Skin epidermis (tissue), 12 donors: ENCODE measurements around the gene COMMD10.

Experiments used
- H3K27ac ChIP-seq, 21 experiments: fragments of 200-600 bp; sonication (generic) in 11 of 21; one replicate each; pipeline ENCODE4 v1.5.0; 2020; ENCODE audit warnings: mild to moderate bottlenecking in 3 of 21, inconsistent platforms in 2 of 21, moderate library complexity in 2 of 21
- H3K4me3 ChIP-seq, 7 experiments: fragments of 200-600 bp; sonication (generic) in 2 of 7; one replicate each; pipeline ENCODE4 v1.5.0; 2020; ENCODE audit warnings: inconsistent platforms in 2 of 7, mild to moderate bottlenecking in 2 of 7, moderate library complexity in 1 of 7

COMMD10 gene

GRCh38 chr5:116176121-116176520 lies 91.3 kb downstream of the COMMD10 start:
- no peak overlapping the region for H3K27ac ChIP-seq
- H3K4me3 ChIP-seq: no peak overlapping the region

DNA sequence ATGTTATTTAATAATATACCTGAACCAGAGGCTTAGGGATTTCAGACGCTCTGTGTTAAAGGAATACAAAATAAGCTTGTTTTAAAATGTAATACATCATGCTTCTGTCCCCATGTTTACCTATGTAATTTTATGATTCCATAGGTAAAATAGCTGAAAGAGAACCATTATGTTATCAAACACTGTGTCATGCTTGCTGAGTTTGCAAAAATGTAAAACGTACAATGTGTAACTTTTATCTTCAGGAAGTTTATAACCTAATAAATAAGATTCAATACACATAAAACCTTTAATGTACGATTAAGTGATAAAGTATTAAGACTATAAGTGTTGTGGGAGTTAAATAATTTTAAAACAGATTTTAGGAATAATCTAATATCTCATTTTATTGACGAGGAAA lies 94.1 kb downstream of the COMMD10 start:
- no peak overlapping the region for H3K27ac ChIP-seq
- H3K4me3 ChIP-seq: no peak overlapping the region

DNA sequence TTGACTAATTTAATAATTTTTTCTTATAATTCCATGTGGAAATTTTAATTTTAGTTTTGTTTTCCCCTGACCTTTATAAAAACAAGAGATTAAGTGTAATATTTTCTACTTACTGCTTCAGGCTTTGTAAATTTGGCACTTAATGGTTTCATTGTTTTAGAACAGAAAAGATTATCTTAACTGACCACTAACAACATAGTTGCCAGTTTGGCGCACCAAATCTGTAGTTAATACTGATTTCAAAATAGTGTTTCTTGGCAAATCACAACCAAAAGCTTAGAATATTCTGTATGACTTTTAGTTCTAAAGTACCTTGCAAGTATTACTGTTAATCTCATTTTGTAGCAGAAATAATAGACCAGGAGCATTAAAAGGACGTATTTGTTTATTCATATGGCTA lies 124.3 kb downstream of the COMMD10 start:
- H3K27ac ChIP-seq: no peak overlapping the region
- H3K4me3 ChIP-seq: no peak overlapping the region

- Histone ChIP-seq H3K27ac (no peak overlapping the region), H3K4me3 (no peak overlapping the region)
These were observed 127.4 kb downstream of the COMMD10 start for GRCh38 chr5:116212225-116212624.

GRCh38 chr5:116216246-116216645 lies 131.4 kb downstream of the COMMD10 start:
- no peak overlapping the region for H3K27ac ChIP-seq
- H3K4me3 ChIP-seq: no peak overlapping the region

GRCh38 chr5:116225281-116225922 lies 140.6 kb downstream of the COMMD10 start:
- no peak overlapping the region for H3K4me3 ChIP-seq
- H3K27ac ChIP-seq: no peak overlapping the region

GRCh38 chr5:116229131-116229689 lies 144.4 kb downstream of the COMMD10 start:
- no peak overlapping the region for H3K27ac ChIP-seq
- H3K4me3 ChIP-seq: no peak overlapping the region

DNA sequence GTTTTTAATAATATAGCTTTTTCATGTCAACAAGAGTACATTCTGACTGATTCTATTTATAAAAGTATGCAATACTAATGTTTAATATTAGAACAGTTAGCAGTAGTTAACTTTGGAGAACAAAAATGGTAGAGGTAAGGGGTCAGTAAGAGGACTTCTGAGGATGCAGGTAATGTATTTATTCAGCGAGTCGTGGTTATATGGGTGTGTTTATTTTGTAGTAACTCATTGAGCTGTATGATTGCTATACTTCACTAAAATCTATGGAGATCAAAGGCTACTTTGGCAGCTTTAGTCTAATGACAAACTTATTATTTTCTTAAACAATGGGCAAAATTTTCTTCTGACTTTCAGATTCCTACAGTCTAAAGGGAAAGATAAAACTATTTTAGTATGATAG lies 146.5 kb downstream of the COMMD10 start:
- no peak overlapping the region for H3K4me3 ChIP-seq
- H3K27ac ChIP-seq: no peak overlapping the region

DNA sequence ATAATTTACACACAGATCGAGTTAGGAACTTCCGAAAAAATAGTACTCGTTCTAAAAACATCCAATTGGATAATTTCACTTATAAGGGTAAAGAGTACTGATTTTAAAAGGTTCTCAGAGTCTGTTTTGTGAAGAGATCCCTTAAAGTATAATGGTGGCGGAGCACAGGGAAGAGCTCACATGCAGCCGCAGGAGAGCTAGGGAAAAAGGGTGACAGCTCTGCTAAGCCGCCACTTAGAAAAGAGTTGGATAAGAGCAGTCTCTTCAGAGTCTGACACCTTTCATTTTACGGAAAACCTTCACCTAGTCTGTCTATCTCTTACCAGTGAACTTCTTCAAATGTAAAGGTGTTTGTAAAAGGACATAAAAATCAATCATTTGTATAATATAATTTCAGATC lies 149.9 kb downstream of the COMMD10 start:
- no peak overlapping the region for H3K4me3 ChIP-seq
- H3K27ac ChIP-seq: no peak overlapping the region

DNA sequence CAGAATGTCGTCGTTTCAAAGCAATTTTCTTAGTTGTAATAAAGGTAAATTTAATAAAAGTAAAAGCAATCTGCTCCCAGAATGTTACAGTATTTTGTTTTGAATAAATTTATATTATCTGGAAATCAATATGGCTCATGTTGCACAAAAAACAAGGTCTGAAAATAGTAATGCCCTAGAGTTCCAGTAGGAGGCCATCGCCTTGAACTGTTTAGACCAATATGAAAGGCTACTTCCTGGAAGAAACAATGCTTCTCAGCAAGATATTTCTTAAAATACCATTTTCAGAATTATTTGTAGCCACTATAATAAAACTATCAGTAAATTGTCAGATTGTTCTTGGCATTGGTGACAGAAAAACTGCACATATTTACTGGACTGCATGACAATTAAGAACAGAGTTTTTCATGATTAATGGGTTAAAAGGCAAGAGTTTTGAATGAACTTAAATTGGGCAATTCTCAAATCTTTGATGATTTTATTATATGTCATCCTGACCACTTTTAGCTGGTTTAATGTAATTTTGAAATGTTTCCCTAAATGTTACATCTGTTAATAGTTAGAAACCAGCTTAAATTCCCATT lies 153.2 kb downstream of the COMMD10 start:
- Histone ChIP-seq H3K4me3 (no peak overlapping the region), H3K27ac (no peak overlapping the region)

DNA sequence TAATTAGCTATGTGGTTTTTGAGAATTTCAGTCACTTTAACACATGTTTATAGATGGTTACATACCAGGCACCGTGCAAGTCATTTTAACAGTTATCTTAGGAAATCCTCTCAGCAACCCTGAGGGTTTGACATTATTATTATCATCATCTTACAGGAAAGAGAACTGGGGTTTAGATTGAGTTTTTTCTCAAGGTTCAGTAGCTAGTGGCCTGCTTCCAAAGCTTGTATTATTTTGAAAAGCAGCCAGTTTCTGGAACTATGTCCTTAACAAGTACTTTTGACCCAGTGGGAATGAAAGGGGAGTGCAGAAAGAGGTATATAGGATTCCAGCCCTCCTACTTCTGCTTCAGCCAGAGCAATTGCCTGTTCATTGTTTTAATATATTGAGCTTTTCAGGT lies 157.5 kb downstream of the COMMD10 start:
- Histone ChIP-seq H3K4me3 (no peak overlapping the region), H3K27ac (no peak overlapping the region)

- Histone ChIP-seq H3K4me3 (no peak overlapping the region), H3K27ac (no peak overlapping the region)
These were observed 163.6 kb downstream of the COMMD10 start for GRCh38 chr5:116248432-116248831.

DNA sequence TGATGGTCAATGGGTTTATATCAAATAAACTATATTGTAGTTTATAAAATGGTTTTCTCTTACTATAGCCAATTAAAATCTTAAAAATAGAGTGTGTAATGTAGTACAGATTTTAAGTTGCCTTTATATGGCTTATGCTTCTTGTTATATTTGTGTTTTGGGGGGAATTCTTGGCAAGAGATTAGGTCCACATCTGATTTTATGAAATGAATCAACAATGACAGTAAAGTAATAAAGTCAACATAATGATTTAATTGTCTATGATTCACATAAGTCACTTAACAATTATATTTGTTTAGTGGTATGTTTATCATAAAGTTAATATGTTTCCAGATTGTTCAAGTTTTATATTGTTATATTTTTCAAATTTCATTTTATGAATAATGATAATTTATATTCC lies 164.8 kb downstream of the COMMD10 start:
- no peak overlapping the region for H3K27ac ChIP-seq
- no peak overlapping the region for H3K4me3 ChIP-seq

- Histone ChIP-seq H3K4me3 (no peak overlapping the region), H3K27ac (no peak overlapping the region)
These were observed 171.9 kb downstream of the COMMD10 start for GRCh38 chr5:116256717-116257116.

DNA sequence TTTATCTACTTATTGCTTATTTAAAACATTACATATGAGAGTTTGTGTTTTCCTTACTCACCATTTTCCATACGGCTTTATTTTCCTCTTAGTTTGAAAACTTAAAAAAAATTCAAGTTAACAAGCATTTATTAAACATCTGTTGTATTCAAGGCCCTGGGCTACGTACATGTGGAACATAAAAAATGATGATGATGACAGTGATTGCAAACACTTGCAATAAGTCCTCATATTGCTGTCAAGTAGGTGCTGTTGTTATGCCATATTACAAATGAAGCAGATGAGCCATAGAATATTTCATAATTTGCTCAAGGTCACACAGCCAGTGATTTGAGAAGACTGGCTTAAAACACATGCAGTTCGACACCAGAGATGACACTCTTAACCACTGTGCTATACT lies 180.6 kb downstream of the COMMD10 start:
- H3K27ac ChIP-seq: no peak overlapping the region
- H3K4me3 ChIP-seq: no peak overlapping the region

DNA sequence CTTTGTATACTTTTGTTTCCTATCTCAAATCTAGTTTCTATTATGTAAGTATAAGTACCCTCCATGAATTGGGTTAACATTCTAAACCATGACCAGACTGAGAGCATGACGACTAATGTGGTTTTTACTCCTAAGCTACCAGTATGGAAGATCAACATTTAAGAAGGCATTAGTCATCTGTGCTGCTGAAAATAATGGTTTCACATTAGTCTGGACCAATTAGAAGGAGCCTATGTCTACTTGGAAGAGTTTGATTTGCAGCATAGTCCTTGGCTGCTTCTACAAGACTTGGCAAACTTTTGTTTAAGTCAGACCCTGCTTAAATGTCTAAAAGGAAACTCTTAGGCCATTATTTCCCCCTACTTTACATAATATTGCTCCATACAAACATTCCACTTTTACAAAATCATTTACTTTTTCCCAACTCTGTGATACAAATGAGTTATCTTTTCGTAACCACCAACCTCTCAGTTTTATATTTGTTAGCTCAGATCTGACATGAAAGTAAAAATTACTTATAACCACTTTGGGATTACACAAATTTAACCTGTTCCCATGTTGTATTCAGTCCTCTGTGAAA lies 186.7 kb downstream of the COMMD10 start:
- Histone ChIP-seq H3K27ac (no peak overlapping the region), H3K4me3 (no peak overlapping the region)

DNA sequence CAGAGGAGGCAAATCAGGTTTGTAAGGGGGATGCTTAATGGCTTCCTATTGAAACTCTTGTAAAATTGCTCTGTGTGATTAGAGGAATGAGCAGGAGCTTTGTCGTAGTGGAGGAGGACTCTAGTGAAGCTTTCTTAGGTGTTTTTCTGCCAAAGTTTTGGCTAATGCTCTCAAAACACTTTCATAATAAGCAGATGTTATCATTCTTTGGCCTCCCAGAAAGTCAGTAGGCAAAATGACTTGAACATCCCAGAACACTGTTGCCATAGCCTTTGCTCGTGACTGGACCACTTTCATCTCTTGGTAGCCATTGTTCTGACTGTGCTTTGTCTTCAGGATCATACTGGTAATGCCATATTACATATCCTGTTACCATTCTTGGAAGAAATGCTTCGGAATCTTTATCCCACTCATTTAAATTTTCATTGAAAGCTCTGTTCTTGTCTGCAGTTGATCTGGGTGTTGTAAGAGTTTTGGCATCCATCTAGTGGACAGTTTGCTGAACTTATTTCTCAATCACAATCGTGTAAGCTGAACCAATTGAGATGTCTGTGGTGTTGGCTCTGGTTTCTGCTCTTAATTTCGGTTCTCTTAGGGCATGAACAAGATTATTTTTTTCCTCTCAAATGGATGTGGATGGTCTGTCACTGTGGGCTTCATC lies 187.6 kb downstream of the COMMD10 start:
- Histone ChIP-seq H3K4me3 (no peak overlapping the region), H3K27ac (no peak overlapping the region)

DNA sequence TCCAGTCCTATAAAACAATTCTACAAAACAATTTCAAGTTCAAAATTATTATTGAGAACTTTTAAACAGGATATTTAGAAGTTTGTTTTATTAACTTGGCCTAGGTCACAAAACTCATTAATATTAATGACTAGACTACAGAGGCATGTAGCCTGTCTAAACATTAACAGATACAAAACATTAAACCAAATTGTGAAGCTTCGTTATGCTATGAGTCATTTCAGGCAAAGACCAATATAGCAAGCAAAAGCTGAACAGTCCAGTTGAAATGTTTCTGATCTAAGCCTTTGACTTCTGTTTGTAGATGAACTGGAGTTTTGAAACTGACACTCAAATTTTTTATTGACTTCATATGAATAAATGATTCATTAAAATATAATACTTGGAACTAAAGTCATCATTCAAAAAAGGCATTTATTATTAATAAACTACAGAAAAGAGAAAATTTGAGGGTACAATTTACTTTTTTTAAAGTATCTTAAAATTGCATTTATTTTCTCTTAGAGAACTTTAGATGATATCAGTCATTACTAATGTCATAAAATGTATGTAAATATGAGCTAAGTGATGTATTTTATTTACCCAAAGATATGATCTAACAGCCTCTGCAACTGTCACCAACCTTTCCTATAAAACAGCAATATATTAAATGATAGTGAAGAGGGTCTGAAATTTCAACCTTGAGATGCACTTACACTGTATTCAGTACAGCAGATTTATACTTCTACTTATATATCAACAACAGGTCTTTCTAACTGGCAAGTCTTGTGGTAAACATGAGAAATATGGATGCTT lies 188.8 kb downstream of the COMMD10 start:
- H3K27ac ChIP-seq: no peak overlapping the region
- H3K4me3 ChIP-seq: no peak overlapping the region

- no peak overlapping the region for H3K4me3 ChIP-seq
- H3K27ac ChIP-seq: no peak overlapping the region
These were observed 189.4 kb downstream of the COMMD10 start for GRCh38 chr5:116274251-116274650.

DNA sequence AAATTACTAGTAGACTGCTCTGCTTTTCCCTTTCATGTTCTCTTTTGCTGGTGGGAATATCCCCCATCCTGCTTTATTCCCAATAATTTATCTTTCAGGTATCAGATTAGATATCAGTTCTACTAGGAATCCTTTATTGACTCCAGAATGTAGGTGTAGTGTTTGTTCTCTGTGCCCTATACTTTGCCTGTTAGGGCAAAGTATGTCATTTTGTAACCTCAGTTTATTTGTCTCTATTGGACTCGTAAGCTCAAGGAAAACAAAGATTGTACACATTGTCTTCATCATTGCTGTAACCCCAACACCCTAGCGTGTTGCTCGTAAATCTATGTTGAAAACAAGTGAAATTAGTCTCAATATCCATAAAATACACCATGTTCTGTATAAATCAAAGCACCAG lies 190.5 kb downstream of the COMMD10 start:
- no peak overlapping the region for H3K4me3 ChIP-seq
- no peak overlapping the region for H3K27ac ChIP-seq
